HG03064 (cell line): ENCODE results near the gene CTCF.

Source experiments
- ATAC-seq: cut with Tn5 transposase; IDR thresholded peaks from one replicate; pipeline ENCODE4 v1.9.1; 2021; ENCODE audit warnings: low read depth; ENCODE audit not compliant: unreplicated experiment

Gene CTCF

GRCh38 chr16:67546761-67547422 lies 15.4 kb upstream of the CTCF start:
- ATAC-seq, result no peak

- ATAC-seq, result no peak
These were observed 14.7 kb upstream of the CTCF start for GRCh38 chr16:67547423-67548264.

DNA sequence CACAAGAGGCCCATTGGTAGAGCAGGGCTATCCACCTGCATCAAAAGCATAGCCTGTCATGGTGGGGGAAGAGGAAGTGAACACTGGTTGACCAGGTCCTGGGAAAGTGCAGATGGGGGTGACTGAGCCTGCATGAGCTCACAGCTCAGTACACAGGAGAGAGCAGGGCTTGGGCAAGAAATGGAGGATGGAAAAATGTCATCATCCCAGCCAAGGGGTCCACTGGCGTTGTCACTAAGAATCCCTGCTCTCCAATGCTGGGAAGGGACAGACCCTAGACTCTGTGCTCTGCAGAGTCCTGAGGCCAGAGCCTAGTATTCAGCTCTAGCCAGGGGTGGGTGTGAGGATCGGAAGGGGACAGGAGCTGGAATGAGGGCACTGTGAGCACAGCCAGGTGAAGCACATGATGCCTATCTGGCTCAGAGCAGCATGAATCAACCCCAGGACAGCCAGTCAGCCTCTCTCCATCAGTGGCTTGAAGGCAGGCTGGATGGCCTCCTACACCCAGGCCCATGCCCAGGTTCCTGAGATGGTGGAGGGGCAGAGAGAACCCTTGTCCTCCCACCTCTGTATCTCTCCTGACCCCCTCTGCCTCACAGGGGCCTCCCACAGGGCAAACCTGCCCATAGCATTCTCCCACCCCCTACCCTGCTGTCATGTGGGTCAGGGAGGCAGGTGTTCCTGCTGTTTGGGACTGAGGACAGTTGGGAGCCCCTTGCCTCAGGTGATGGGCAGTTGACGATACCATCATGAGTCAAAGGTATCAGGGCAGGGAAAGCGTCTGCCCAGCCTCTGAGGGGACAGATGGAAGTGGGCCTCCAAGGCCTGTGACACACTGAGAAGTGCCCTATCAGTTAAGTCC lies 13.8 kb upstream of the CTCF start:
- no peak for ATAC-seq

DNA sequence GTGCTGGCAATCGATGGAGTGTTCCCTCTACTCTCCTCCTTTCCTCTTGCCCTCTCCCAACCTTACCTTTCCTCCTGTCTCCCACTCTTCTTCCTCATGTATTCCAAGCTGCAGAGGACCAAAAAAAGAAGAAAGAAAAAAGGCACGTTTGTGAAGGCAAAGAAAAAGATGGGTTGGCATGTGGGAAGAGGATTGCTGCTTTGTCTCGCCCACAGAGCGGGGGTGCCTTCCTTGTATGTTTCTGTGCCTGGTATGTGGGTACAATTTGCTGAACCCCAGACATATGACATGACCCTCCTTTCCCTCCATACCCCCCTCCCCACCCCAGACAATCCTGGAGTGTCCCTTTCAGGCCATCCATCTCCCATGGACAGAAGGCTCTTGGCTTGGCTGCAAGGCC lies 13.1 kb upstream of the CTCF start:
- ATAC-seq, result no peak

- no peak for ATAC-seq
These were observed 12.4 kb upstream of the CTCF start for GRCh38 chr16:67549936-67550335.

- no peak for ATAC-seq
These were observed 11.2 kb upstream of the CTCF start for GRCh38 chr16:67551091-67551490.

DNA sequence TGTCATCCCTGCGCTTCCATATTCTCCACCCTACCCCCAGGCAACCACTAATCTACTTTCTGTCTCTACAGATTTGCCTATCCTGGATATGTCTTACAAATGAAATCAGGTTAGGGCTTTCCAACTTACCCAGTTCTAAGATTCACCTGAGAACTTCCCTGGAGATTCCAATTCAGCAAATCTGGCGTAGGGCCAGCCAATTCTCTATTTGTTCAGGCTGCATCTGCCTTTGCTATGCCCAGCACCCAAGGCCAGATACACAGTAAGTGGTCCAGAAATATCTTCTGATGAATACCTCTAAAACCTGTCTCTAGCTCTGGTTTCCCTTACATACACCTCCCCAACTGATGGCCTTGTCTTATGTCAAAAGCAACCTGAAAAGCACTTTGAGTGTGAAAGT lies 10.4 kb upstream of the CTCF start:
- ATAC-seq, result no peak

GRCh38 chr16:67552476-67552875 lies 9.8 kb upstream of the CTCF start:
- no peak for ATAC-seq

GRCh38 chr16:67555795-67556212 lies 6.5 kb upstream of the CTCF start:
- no peak for ATAC-seq

GRCh38 chr16:67558859-67559258 lies 3.5 kb upstream of the CTCF start:
- no peak for ATAC-seq

DNA sequence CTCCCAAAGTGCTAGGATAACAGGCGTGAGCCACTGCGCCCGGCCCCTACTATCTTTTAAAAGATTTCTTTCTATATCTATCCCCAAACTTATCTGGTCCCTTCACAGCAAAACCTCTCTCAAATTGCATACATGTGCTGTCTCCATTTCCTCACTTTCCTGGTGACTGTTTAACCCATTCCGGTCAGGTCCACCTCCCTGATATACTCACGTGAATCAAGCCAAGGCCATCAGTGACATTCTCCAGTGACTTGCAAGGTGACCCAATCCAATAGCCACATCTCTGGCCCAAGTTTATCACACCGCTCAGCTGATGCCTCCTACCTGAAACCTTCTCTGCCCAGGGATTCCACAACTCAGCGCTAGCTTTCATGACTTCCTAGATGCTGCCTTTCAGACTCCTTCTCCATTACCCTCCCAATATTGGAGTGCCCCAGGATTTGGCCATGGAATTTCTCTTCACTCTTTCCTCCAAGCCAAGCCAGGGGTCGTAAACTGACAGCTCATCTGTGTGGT lies 1.4 kb upstream of the CTCF start:
- no peak for ATAC-seq

DNA sequence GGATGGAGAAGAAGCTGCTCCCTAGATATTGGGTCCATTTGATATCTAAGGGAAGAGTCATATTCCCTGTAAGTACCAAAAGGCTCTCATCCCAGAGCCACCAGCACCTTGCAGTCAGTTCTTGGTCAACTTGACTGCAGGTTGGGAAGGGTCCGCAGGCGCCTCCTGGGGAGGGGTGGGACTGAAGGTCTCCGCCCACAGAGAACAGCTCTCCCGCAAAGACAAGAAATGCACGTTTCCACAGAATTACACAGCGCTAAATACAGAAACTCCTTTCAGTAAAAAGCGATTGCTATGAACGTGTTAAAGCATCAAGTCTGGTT lies 864 bp upstream of the CTCF start:
- no peak for ATAC-seq

- ATAC-seq, result peak; percentile 76
These were observed 351 bp upstream of the CTCF start for GRCh38 chr16:67561824-67562525.

DNA sequence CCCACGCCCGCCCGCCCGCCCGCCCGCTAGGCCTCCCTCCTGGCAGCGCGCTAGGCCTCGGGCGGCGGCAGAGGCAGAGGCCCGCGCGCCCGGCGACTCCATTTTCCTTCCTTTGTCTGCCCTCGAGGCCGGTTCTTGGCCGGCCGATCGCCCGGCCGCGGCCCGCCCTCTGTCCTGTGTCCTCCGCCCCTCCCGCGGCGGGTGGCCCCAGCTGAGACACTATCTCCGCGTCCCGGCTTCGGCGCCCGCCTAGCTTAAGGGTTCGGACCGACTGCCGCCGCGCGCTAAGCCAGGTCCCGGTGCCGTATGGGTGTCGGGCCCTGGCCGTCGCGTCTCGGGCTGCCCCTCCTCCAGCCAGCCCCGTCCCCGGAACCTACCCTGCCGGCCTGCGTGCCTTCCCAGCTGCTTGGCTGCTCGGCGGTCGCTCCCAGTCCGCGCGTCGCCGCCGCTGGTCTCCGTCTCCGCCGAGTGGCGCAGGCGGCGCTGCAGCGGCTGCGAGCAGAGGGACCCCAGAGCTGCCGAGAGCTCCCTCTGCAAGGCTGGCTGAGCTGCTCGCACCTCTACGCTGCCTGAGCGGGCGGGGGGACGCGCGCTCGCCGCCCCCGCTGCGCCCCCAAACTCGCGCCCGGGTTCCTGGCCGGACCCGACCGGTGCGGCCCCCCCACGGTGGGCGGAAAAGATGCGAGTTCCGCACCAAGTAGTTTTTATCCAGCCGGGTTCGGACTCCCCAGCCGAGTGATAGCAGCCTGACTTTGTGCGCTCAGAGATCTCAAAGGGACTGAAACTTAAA lies 787 bp downstream of the CTCF start:
- peak; percentile 16 for ATAC-seq

DNA sequence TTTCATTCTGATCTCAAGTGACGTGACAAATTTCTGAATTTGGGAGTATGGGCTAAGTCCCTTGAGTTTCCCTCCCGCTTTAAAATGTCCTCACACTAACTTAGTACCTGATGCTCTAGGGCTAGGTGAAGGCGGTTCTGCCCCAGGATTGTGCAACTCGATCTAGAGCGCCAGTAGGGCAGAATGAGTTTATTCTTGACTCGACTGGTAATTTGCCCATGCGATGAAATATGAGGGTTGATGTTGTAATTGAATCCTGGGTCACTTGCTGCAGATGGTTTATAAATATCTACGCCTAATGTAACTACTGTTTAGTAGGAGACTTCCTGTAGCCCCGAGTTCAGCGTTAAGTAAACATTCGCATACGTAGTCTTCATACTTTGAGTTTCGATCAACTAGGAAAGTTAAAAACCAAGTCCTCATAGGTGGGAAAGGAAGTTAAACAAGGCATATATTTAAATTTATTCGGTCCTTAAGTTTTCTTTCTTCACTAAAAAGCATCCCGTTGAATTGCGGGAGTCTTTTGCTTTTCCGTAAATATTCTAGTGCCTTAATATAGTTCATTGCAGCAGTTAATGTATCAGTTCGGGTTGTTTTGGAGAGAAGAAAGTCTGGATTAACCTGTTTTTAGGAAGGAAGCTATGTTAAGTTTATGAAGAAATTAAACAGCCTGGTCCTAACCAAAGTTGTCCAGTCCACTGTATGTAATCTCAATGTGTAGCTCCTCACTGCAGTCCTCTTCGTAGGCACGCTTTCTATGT lies 1.6 kb downstream of the CTCF start:
- ATAC-seq, result no peak

- no peak for ATAC-seq
These were observed 3.3 kb downstream of the CTCF start for GRCh38 chr16:67565470-67566100.

DNA sequence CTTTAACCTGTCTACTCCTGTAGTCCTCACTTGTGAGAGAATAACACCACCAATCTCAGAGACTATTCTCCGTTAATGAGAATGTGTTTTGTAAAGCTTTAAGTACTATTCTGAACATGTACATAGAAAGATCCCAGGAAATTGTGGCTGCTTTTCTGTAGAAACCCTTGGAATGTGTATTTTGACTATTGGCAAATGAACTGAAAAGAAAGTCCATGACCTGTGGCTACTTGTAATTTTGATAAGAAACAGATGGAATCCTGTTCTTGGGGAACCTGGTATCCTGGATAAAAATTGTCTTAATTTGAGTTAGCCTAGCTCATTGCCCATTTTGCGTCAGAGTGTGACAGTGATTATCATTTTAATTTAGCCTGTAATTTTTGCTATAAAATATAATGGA lies 9.1 kb downstream of the CTCF start:
- ATAC-seq, result no peak

DNA sequence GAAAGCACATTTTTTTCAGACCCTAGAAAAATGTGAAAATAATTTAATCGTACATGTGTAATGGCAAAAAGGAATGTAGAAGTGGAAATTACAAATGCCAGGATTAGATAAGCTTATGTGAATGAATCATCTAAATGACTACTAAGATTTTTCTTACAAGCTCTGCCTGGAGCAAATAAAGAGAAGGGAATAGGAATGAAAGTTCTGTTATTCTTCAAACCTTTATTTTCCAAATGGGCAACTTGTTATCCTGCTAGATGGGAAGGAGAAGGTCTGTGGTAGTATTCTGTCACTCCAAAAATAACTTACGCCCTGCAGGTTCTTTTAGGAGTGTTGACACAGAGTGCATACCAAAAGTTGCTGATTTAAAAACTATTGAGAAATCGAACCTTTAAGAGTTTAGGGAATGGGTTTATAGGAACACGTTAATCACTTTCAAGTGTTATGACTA lies 9.7 kb downstream of the CTCF start:
- no peak for ATAC-seq
